ENCODE measurements around the gene TSC22D3.

Gene TSC22D3

GRCh38 chrX:107760304-107761077, 15.1 kb downstream of the TSC22D3 start:
- no peak for DNase-seq (ENCODE audit: low read depth)

GRCh38 chrX:107758231-107758766, 17.3 kb downstream of the TSC22D3 start:
- no peak for DNase-seq (ENCODE audit: low read depth)

- no peak for DNase-seq (ENCODE audit: low read depth)
Measured at GRCh38 chrX:107755721-107756120, 19.9 kb downstream of the TSC22D3 start.

DNA sequence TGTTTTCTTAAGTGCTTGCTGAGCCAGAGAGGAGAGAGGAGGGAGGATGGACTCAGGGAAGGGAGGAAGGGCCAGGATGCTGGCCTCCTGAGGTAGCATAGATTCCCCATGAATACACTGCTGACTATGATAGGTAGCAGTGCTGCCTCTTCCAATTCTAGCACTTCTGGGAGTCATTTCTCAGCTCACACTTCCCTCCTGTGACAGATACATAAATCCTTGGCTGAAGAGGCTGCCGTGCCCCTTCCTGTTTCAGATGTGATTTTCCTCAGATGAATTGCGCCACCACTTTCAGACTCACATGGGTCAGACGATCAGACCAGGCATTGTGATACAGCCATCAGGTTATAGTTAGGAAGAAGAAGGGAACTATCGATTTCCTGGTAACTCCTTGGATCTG, 22.4 kb downstream of the TSC22D3 start:
- DNase-seq (ENCODE audit: low read depth): no peak

DNA sequence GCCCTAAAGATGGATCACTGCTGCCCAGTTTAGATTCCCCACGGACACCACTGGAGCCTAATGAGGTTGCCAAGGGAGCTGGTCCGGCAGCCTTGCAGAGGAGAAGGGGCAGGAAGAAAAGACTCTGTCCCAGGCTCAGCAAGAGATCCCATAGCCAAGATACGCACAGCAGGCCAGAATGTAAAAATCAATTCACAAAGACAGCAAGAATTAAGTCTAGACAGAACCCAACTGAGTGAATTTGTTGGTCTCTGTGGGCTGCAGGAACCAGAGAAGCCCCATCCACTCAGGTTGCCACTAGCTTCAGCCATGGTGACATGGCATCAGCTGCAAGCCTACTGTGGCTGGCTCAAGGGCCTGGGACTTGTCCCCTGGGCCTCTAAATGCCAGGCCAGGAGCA, 22.9 kb downstream of the TSC22D3 start:
- no peak for DNase-seq (ENCODE audit: low read depth)

- no peak for DNase-seq (ENCODE audit: low read depth)
Measured at GRCh38 chrX:107752043-107752442, 23.5 kb downstream of the TSC22D3 start.

- DNase-seq (ENCODE audit: low read depth): no peak
Measured at GRCh38 chrX:107750861-107751445, 24.6 kb downstream of the TSC22D3 start.

DNA sequence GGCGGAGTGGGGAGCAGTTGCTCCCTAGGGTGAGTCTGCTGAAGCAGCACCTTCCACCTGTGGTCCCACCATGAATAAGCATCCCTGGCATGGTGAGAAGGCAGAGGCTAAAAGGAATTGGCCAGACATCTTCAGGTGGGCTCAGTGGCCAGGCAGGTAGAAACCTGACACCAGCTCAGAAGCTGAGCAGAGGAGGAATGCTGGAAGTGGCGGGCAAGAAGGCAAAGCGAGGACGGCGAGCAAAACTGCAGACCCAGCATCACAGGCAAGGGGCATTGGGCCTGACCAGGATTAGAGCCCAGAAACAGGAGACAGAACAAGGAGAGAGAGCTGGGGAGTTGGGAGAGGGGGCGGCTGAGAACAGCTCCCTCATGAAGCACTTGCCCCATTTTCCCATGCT, 25.3 kb downstream of the TSC22D3 start:
- no peak for DNase-seq (ENCODE audit: low read depth)

GRCh38 chrX:107748506-107748905, 27.1 kb downstream of the TSC22D3 start:
- no peak for DNase-seq (ENCODE audit: low read depth)

- DNase-seq (ENCODE audit: low read depth): peak; percentile 69
Measured at GRCh38 chrX:107747596-107748161, 27.9 kb downstream of the TSC22D3 start.

GRCh38 chrX:107744868-107745267, 30.7 kb downstream of the TSC22D3 start:
- DNase-seq (ENCODE audit: low read depth): no peak

GRCh38 chrX:107743995-107744394, 31.6 kb downstream of the TSC22D3 start:
- no peak for DNase-seq (ENCODE audit: low read depth)

- no peak for DNase-seq (ENCODE audit: low read depth)
Measured at GRCh38 chrX:107742700-107743191, 32.8 kb downstream of the TSC22D3 start.

GRCh38 chrX:107741404-107741790, 34.2 kb downstream of the TSC22D3 start:
- no peak for DNase-seq (ENCODE audit: low read depth)

DNA sequence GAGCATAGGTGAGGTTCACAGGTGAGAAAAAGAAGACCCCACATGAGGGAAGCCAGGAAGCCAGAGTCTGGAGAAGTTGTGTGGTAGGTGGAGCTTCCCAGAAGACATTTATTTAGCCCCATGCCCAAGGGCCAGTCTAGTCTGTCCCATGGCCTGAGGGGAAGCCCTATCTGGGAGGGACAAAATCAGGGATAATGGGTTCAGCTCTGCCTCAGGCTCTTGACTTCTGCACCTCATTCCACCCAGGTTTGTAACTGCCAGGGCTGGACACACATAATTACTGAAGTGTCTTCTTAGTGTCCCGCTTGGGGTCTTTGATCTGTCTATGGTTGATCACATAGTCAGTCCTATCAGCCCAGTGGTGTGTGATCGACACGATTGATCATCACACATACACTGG, 36.0 kb downstream of the TSC22D3 start:
- DNase-seq (ENCODE audit: low read depth): no peak

DNA sequence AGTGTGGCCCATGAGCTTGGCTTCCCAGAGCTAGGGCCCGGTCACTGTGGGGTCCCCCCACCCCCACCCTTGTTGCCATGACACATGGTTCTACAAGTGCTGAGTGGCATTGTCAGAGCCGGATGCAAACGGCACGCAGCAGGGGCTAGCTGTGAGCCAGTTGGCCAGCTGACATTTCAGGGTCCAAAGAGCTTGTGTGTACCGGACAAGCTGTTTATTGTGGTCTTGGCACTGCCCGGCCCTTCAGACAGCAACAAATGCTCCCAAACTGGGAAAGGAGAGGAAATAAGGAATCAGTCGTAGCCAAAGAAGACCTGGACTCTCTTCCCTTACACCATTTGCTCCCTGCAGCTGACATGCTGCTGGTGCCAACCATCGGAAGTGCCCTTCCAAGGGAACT, 36.8 kb downstream of the TSC22D3 start:
- DNase-seq (ENCODE audit: low read depth): no peak

GRCh38 chrX:107738272-107738671, 37.3 kb downstream of the TSC22D3 start:
- DNase-seq (ENCODE audit: low read depth): no peak

DNA sequence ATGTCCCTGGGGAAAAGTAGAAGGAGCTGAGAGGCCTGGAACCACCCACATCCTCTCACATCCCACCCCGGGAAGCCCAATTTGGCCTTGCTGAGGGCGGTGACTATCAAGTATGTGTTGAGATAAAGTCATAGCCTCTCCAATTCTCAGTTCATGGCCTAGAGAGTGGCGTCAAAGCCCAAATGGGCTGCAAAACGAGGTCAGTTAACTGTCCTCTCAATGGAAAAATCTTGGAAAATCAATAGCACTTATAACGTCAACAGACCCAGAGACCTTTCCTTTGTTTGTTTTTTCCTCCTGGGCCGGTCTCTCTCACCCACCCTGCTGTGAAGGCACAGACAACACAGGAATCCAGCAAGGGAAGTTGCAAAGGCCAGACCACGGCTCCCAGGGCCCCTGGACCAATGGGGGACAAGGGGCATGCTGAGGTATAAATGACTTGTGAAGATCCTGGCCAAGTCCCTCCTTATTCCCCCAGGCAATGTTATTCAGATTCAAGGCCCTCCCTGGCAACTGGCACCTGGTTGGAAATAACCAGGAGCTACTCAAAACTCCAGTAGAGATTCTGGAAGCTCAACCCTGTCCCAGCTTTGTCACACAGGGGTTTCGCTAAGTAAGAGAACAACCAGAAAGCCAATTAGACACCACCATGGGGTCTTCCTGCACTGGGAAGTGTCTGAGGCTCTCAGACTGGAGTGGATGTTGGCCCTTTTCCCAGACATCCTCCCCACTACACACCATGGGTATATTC, 38.6 kb downstream of the TSC22D3 start:
- DNase-seq (ENCODE audit: low read depth): no peak

DNA sequence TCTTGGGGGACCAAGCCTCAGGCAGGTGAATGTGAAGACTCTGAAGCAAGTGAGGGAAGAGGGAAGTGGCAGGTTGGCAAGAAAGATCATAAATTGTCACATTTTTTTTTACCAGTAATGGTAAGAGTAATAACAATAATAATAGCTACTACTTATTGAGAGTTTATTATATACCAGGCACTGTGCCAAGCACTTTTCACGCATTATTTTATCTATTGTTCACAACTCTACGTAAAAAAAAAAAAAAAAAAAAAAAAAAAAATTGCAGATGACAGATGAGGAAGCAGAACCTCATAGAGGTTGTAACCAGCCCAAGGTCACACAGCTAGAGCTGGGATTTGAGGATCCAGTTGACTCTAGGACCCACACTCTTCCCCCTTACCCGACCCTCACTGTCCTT, 40.9 kb downstream of the TSC22D3 start:
- no peak for DNase-seq (ENCODE audit: low read depth)

DNA sequence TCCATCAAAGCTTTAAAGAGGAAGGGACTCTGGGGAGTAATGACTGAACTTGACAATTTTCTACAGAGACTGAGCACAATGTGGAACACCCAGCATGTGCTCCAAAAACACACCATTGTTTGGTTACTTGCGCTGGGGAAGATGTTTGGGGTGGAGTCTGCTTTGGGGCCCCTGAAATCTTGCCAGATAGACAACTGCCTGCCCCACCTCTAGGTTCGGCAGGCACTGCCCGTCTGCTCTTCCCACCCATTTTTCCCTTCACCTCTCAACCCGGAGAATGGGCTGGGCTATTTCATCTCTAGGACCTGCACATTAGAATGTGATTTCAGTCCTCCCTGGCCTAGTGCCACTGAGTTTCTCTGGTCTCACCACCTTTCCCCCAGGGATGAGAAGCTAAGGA, 41.9 kb downstream of the TSC22D3 start:
- DNase-seq (ENCODE audit: low read depth): no peak

- peak; percentile 85 for DNase-seq (ENCODE audit: low read depth)
Measured at GRCh38 chrX:107731831-107732502, 43.6 kb downstream of the TSC22D3 start.

Data from EH (cell line).